Endodermal cell (in vitro differentiated cells): ENCODE results near the gene PCSK2. TPM values are rescaled to one million over a fixed set of nuclear protein-coding genes. Genes with fewer than 3 reads are reported as not detected.

Experiments
- DNase-seq: peaks from one replicate; pipeline ENCODE4 v3.0.0-alpha.2; 2017
- H3K27ac ChIP-seq: 2 replicates; pipeline ENCODE4 v1.5.1; 2013; ENCODE audit warnings: mild to moderate bottlenecking, low read depth, low read length, moderate library complexity
- H3K27me3 ChIP-seq: 2 replicates; pipeline ENCODE4 v1.6.1; 2013; ENCODE audit warnings: mild to moderate bottlenecking, low read length, moderate library complexity; ENCODE audit not compliant: insufficient read depth, control insufficient read depth, poor library complexity, severe bottlenecking
- H3K36me3 ChIP-seq: 2 replicates; pipeline ENCODE4 v1.7.0; 2013; ENCODE audit warnings: mild to moderate bottlenecking, low read length, moderate library complexity; ENCODE audit not compliant: control insufficient read depth, insufficient read depth
- H3K4me1 ChIP-seq: one replicate; pipeline ENCODE4 v1.7.0; 2013; ENCODE audit warnings: low read length; ENCODE audit not compliant: control insufficient read depth, insufficient read depth
- H3K4me3 ChIP-seq: 2 replicates; pipeline ENCODE4 v1.5.1; 2013; ENCODE audit warnings: mild to moderate bottlenecking, low read length, moderate library complexity
- H3K9ac ChIP-seq: 2 replicates; pipeline ENCODE4 v1.6.1; 2013; ENCODE audit warnings: mild to moderate bottlenecking, low read length, moderate library complexity; ENCODE audit not compliant: poor library complexity, severe bottlenecking; ENCODE audit errors: extremely low read depth
- H3K9me3 ChIP-seq: 2 replicates; pipeline ENCODE4 v1.6.1; 2013; ENCODE audit warnings: mild to moderate bottlenecking, low read length, moderate library complexity; ENCODE audit not compliant: control insufficient read depth
- H3K27ac Mint-ChIP-seq: 2 replicates; pipeline ENCODE4 v1.8.0; 2020; ENCODE audit warnings: mixed read lengths
- H3K27me3 Mint-ChIP-seq: 2 replicates; pipeline ENCODE4 v1.8.0; 2021; ENCODE audit warnings: mild to moderate bottlenecking, mixed read lengths; ENCODE audit not compliant: insufficient read depth
- H3K36me3 Mint-ChIP-seq: 2 replicates; pipeline ENCODE4 v1.8.0; 2020; ENCODE audit warnings: low read depth, mixed read lengths
- H3K4me1 Mint-ChIP-seq: 2 replicates; pipeline ENCODE4 v1.8.0; 2020; ENCODE audit warnings: mixed read lengths
- H3K4me3 Mint-ChIP-seq: 2 replicates; pipeline ENCODE4 v1.8.0; 2020; ENCODE audit warnings: mild to moderate bottlenecking, moderate library complexity, mixed read lengths
- H3K9me3 Mint-ChIP-seq: 2 replicates; pipeline ENCODE4 v1.8.0; 2020; ENCODE audit warnings: mild to moderate bottlenecking, mixed read lengths
- CTCF ChIP-seq: fragments of 200-600 bp; sonication (generic); conservative IDR thresholded peaks from 2 replicates; pipeline ENCODE4 v1.5.0; 2021; ENCODE audit warnings: antibody characterized with exemption, mild to moderate bottlenecking
- WGBS, 2 experiments: methylation state at CpG; one replicate each; pipeline versions ENCODE4 v1.1.5 to v1.1.7; 2013; ENCODE audit warnings: missing lambda C conversion rate in 2 of 2, mixed read lengths in 1 of 2; ENCODE audit not compliant: insufficient coverage in 1 of 2, insufficient read length in 1 of 2; 5-methylcytosine and 5-hydroxymethylcytosine counted together
- total RNA-seq, 2 donors: library from RNA; stranded (reverse); fragmentation: NEBNext Ultra II Directional in 1 of 2; extraction: Animal tissue kit (Norgen Biotek cat#: 25700) in 1 of 2; gene quantifications; 2 replicates in 1 of 2; 3 replicates in 1 of 2; pipeline ENCODE4 v1.2.1, GENCODE V29; 2021

Gene PCSK2
- total RNA-seq, 2 donors from 2014 or later = 3.0 to 4.8 TPM

- 61% methylated on average over 3 of the region's 3 CpGs; no CpG with 5 or more reads in 1 of the 2 experiments for WGBS, 2 experiments
- Histone ChIP-seq H3K4me3 (no peak overlapping the region), H3K27ac (no peak overlapping the region), H3K27me3 (no peaks in the 10 kb centered on the region), H3K9ac (no peak overlapping the region), H3K9me3 (no peaks in the 10 kb centered on the region), H3K4me1 (no peaks in the 10 kb centered on the region), H3K36me3 (no peaks in the 10 kb centered on the region)
- Mint-ChIP-seq H3K9me3 (no peaks in the 10 kb centered on the region), H3K27me3 (peaks cover under 1% of the 10 kb centered on the region), H3K4me1 (peaks cover 3% of the 10 kb centered on the region), H3K36me3 (peaks cover 5% of the 10 kb centered on the region), H3K4me3 (no peak overlapping the region), H3K27ac (no peak overlapping the region)
- no peak for DNase-seq
- no peak for TF ChIP-seq CTCF
Observed at GRCh38 chr20:17520583-17520982, 293.7 kb downstream of the PCSK2 start.

GRCh38 chr20:17522528-17522927 lies 295.7 kb downstream of the PCSK2 start:
- H3K27me3 ChIP-seq = no peaks in the 10 kb centered on the region
- H3K9me3 Mint-ChIP-seq = no peaks in the 10 kb centered on the region
- H3K4me1 Mint-ChIP-seq = peaks cover 4% of the 10 kb centered on the region
- no peak overlapping the region for H3K27ac Mint-ChIP-seq
- H3K4me3 Mint-ChIP-seq = no peak overlapping the region
- H3K9me3 ChIP-seq = no peaks in the 10 kb centered on the region
- H3K9ac ChIP-seq = no peak overlapping the region
- H3K27ac ChIP-seq = no peak overlapping the region
- H3K4me3 ChIP-seq = no peak overlapping the region
- DNase-seq = no peak
- peaks cover 2% of the 10 kb centered on the region for H3K36me3 Mint-ChIP-seq
- no peak for TF ChIP-seq CTCF
- H3K27me3 Mint-ChIP-seq = peaks cover 3% of the 10 kb centered on the region
- H3K36me3 ChIP-seq = no peaks in the 10 kb centered on the region
- H3K4me1 ChIP-seq = no peaks in the 10 kb centered on the region
- 89 to 90% methylated on average over 2 to 3 of the region's 3 CpGs for WGBS, 2 experiments

- Histone ChIP-seq H3K4me1 (no peaks in the 10 kb centered on the region), H3K27me3 (no peaks in the 10 kb centered on the region), H3K9ac (no peak overlapping the region), H3K4me3 (no peak overlapping the region), H3K9me3 (no peaks in the 10 kb centered on the region), H3K36me3 (no peaks in the 10 kb centered on the region), H3K27ac (no peak overlapping the region)
- WGBS, 2 experiments = 88 to 98% methylated on average over 4 to 5 of the region's 5 CpGs
- Mint-ChIP-seq H3K4me1 (peaks cover 4% of the 10 kb centered on the region), H3K27me3 (peaks cover 3% of the 10 kb centered on the region), H3K36me3 (no peaks in the 10 kb centered on the region), H3K27ac (no peak overlapping the region), H3K4me3 (no peak overlapping the region), H3K9me3 (no peaks in the 10 kb centered on the region)
- DNase-seq = no peak
- no peak for TF ChIP-seq CTCF
Observed at GRCh38 chr20:17523326-17523725, 296.5 kb downstream of the PCSK2 start.
